Fibroblast of skin of left biceps (primary cell): Measurements from ENCODE around the gene PITPNC1.
"Not testable (repeated sequence)": the region's sequence is repeated elsewhere in the genome, so short reads cannot be mapped to it uniquely, and the experiment has no call there.

Experiments used
- DNase-seq, 2 experiments: peaks; one replicate each; pipeline ENCODE4 v3.0.0-alpha.2; 2013; ENCODE audit warnings: low read depth in 2 of 2

The PITPNC1 gene

GRCh38 chr17:67488161-67488560, 111.1 kb downstream of the PITPNC1 start:
- DNase-seq: no peak

DNA sequence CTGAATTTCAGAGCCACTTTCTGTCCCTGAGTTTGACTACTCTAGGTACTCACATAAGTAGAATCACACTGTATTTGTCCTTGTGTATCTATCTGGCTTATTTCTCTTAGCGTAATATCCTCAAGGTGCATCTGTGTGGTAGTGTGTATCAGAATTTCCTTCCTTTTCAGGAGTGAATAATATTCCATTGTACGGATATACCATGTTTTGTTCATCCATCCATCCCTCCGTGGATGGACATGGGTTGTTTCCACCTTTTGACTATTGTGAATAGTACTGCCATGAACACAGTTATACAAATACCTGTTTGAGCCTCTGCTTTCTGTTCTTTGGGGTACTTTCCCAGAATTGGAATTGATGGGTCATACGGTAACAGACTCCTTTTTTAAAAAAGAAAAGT, 111.7 kb downstream of the PITPNC1 start:
- no peak for DNase-seq

- DNase-seq: no peak
These were observed 112.2 kb downstream of the PITPNC1 start for GRCh38 chr17:67489273-67489672.

DNA sequence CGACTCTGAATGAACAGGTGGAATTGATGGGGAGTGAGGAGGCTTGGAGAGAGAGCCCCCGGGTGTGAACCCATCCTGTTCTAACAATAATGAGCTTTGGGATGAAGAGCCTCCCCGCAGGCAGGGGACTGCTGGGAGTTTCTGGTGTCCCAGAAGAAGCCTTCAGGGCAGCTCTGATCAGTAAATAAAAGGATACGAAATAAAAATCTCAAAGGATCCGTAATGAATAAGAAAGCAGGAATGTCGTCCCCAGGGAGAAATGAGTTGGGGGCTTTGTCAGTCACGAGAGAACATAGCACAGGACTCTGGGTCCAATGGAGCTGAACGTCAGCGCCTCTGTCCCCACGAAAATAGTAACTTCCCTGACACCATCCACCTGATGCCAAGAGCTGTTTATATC, 113.4 kb downstream of the PITPNC1 start:
- no peak for DNase-seq

GRCh38 chr17:67491009-67491680, 114.1 kb downstream of the PITPNC1 start:
- DNase-seq: peak; percentile 43 to 50

DNA sequence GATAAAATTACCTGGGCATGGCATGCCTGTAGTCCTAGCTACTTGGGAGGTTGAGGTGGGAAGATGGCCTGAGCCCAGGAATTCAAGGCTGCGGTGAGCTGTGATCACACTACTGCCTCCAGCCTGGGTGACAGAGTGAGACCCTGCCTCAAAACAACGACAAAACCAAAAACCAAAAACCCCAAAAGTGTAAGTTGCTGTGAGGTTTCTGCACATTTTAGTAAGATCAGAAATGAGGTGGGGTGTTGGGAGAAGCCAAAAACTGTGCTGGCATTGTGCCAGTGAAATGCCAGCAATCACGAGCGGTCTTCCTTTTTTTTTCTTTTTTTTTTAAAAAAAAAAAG, 114.6 kb downstream of the PITPNC1 start:
- no peak for DNase-seq

DNA sequence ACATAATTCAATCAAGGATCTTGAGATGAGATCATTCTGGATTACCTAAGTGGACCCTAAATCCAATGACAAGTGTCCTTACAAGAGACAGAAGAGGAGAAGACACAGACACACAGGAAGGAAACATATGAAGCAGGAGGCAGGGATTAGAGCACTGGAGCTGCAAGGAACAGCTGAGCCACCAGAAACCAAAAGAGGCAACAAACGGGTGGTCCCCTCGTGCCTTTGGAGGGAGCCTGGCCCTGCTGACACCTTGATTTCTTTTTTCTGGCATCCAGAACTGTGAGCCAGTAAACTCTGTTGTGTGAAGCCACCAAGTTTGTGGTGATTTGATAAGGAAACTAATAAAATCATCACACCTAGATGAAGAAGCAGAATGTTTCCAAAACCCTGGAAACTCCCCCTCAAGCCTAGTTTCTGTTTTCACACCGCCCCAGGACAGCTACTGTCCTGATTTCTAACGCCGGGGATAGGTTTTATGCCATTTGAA, 115.2 kb downstream of the PITPNC1 start:
- no peak for DNase-seq

DNA sequence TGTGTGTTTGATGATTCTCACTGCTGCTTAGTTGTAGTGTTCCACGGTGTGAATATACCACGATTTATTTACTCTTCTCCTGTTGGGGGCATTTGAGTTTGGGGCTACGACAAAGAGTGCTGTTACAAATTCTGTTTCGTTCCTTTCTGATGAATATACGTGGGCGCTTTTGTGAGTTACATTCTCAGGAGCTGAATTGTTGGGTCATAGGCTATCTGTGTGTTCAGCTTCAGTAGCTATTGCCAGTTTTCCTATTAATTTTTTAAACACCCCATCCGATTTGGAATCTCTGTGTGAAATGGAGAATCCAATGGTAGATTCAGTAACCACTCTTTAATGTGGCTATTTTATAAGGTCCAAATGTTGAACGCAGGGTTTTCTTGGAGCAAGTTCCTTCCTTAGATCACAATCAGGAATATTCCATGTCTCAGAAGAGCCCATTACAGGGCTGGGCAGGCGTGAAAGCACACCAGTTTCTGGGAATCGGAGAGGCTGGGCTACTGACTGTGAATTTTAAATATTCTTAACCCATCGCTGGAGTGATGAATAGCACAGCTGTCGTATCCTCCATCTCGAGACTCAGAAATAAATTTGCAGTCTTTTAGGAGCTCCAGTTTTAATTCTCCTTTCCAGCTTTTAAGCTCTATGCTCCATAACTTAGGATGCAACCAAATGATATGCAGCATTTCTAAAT, 115.9 kb downstream of the PITPNC1 start:
- no peak for DNase-seq

GRCh38 chr17:67493812-67494211, 116.7 kb downstream of the PITPNC1 start:
- DNase-seq: no peak

DNA sequence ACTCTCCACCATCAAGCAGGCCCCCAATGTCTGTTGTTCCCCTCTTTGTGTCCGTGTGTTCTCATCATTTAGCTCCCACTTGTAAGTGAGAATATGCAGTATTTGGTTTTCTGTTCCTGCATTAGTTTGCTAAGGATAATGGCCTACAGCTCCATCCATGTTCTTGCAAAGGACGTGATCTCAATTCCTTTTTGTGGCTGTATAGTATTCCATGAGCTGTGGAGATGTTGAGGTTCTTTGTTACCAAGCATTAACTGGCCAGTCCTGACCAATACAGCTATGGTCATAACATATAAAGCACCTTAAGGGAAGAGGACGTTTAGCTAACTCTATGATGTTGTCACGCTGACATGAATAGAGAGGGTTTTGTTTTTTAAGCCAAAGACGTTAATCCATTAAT, 118.5 kb downstream of the PITPNC1 start:
- not testable (repeated sequence) for DNase-seq

DNA sequence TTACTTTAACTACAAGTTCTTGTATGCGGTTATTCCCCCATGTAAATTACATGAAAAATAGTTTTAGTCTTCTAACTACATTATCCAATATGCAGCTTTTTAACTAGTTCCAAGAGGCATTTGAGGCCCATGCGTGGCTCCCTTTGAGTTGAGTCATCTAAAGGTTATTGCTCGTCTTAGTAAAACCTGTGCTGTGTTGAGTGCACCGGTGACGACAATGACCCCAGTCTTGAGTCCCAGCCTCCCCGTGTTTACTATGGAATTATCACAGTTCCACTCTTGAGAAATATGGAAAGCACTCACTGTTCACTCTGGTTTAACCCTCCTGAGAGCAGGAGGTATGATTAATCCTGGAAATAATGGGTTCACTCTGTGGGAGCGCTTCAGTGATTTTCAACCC, 119.2 kb downstream of the PITPNC1 start:
- no peak for DNase-seq

- no peak for DNase-seq
These were observed 122.6 kb downstream of the PITPNC1 start for GRCh38 chr17:67499685-67500084.

- DNase-seq: no peak
These were observed 123.2 kb downstream of the PITPNC1 start for GRCh38 chr17:67500261-67500660.

GRCh38 chr17:67500677-67501300, 123.7 kb downstream of the PITPNC1 start:
- no peak for DNase-seq

DNA sequence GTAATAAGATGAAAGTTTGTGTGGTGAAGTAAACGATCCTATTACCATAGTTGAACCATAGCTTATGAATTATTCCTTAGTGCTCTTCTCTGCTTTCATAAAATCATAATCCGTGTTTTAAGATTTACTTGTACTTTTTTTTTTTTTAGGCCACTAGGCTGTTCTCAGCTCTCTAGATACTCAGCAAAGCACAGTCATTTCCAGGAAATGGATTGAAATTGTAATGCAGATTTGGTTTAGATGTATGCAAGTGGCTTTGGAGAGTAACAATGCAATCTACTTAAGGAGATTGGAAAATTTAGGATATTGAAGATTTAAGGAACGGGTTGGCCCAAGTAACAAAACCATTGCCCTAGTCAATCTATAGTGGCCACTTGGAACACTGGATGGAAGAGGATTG, 125.1 kb downstream of the PITPNC1 start:
- DNase-seq: no peak

DNA sequence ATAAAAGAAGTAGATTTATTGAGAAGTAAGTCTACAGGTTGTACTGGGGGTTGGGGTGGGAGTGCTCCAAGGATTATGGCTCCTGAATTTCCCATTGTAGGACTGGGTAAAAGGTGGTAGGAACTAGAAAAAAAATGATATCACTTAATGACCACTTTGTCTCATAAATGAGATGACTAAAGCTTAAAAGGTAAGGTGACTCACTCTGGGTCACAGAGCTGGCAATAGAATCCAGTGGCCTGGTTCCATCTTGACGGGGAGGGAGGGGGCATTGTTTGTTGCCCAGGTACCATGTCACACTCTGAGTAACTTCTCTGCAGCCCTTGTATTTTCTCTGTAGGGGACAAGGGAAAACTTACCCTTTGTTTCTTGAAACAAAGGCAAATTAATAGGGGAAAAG, 126.1 kb downstream of the PITPNC1 start:
- DNase-seq: no peak

DNA sequence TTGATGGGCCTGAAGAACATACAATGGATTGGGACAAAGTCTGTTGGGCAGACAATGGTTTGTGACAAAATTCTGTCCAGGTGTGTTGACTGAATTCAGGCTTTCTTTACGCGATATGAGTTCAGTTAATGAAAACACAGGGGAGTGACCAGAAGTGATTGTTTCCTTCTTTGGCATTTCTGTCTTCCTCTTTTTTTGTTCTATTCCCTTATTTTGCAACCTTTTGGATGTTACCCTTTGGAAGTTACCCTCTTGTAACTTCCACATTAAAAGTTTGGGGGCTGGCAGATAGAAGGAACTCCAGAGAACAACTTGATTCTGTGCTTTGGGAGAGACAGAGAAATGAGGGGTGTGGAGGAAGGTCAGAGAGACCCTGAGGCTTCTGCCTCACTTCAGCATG, 126.7 kb downstream of the PITPNC1 start:
- DNase-seq: no peak

DNA sequence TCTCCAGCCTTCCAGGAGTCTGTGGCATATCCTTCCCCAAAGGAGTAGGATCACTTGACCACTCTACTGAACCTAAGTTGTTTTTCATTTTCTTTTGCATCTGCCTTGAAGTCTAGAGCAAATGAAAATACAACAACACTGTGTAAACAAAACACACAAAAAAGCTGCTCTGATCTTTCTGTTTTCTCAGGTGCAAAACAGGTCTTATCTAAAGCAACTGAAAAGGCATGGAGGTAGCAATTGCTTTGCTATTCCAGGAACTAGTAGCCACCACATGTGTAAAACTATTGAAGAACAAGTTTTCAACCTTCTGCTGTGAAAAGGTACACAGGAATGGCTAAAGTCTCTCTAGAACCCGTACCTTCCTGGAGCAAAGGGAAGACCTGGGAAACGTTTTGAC, 127.1 kb downstream of the PITPNC1 start:
- no peak for DNase-seq

DNA sequence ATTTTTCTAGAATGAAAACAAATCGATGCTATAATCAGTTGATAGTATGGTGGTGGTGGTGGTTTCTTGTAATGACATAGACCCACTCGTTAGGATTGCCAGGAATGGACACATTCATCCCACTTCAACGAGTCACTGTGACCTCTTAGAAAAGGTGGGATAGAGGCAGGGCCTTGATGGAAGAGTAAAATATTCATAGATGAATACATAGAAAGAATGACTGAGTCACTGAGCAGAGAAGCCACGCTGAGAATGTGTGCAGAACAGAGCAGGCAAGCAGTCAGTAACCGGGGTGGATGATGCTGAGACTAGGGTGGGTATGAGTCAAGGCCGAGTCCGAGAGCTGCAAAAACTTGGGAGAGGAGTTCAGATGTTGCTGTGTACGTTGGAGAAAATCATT, 129.9 kb downstream of the PITPNC1 start:
- peak in 1 of 2 experiments; percentile 41 for DNase-seq

- no peak for DNase-seq
These were observed 132.6 kb downstream of the PITPNC1 start for GRCh38 chr17:67509390-67510287.

DNA sequence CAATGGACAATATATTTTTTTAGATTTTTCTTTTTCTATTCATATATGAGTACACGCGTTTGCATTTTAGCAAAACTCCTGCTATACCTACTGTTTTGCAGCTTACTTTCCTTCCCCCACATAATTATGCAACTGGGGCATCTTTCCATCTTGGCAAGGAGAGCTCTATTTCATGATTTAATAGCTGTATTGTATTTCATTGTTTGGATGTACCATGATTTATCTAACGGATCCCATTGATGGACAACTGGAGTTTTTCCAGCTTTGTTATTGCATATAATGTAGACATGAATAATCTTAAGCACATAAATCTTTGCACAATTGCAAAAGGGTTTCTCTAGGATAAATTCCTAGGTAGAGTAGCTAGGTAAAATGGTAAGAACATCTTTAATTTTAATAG, 133.9 kb downstream of the PITPNC1 start:
- DNase-seq: no peak

- no peak for DNase-seq
These were observed 134.7 kb downstream of the PITPNC1 start for GRCh38 chr17:67511804-67512203.
